Transverse colon (tissue), 3 donors: ENCODE data around the gene NLGN4Y.

Experiments
- POLR2A ChIP-seq: fragments of 450-650 bp; IDR thresholded peaks from one replicate; pipeline ENCODE4 v1.6.1; 2016; ENCODE audit warnings: antibody characterized with exemption, mild to moderate bottlenecking, moderate library complexity
- POLR2AphosphoS5 ChIP-seq, 3 donors: sonication (generic); formaldehyde crosslinking; IDR thresholded peaks; one replicate each; pipeline ENCODE4 v1.6.1; 2016; ENCODE audit warnings: antibody characterized with exemption in 3 of 3

DNA sequence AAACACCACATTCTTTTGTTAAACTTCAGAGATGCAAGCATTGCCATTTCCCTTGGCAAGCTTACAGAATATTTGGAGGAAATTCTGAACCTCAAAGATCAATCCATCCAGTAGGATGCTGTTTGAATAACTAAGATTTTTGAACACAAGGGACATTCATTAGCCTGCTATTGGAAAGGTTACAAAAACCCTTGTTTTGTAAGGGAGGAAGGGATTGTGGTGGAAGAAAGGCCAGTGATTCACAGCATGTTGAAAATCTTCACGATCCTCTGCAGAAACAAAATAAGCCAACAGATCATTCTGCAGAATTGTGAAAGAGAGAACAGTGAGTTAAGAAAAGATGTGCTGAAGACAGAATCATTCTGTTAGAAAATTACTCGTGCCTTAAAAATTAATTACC is 297.9 kb downstream of the NLGN4Y start:
- no peak for TF ChIP-seq POLR2AphosphoS5 (IDR thresholded peaks at IDR 0.05)
- TF ChIP-seq POLR2A = no peak
